HepG2 (cell line): Measurements from ENCODE around the gene ARCN1. TPM values are rescaled to one million over a fixed set of nuclear protein-coding genes. Genes with fewer than 3 reads are reported as not detected.

Experiments
- ATAD3A ChIP-seq: sonication (generic); formaldehyde crosslinking; IDR thresholded peaks from 2 replicates; pipeline ENCODE4 v1.4.0; 2020; ENCODE audit warnings: missing genetic modification reagents
- HES4 ChIP-seq: sonication (generic); formaldehyde crosslinking; IDR thresholded peaks from 2 replicates; pipeline ENCODE4 v1.9.0; 2021; ENCODE audit warnings: mild to moderate bottlenecking, missing genetic modification reagents, borderline replicate concordance
- HNRNPK ChIP-seq: fragments of 200-400 bp; formaldehyde crosslinking; IDR thresholded peaks from 2 replicates; pipeline ENCODE4 v1.6.1; 2018; ENCODE audit warnings: low read length, low read depth, moderate library complexity, mild to moderate bottlenecking; ENCODE audit not compliant: poor library complexity, severe bottlenecking
- NFKB2 ChIP-seq: sonication (generic); formaldehyde crosslinking; IDR thresholded peaks from 2 replicates; pipeline ENCODE4 v1.4.0; 2020; ENCODE audit warnings: missing genetic modification reagents, borderline replicate concordance
- NR1H2 ChIP-seq: sonication (generic); formaldehyde crosslinking; IDR thresholded peaks from 2 replicates; pipeline ENCODE4 v1.8.1; 2022; ENCODE audit warnings: low read depth, missing genetic modification reagents, borderline replicate concordance
- RBFOX2 ChIP-seq: fragments of 200-400 bp; formaldehyde crosslinking; IDR thresholded peaks from 2 replicates; pipeline ENCODE4 v1.6.1; 2017; ENCODE audit warnings: low read depth, mild to moderate bottlenecking, low read length
- RFX5 ChIP-seq: IDR thresholded peaks from 2 replicates; pipeline ENCODE4 v1.6.1; 2011; ENCODE audit warnings: low read depth, low read length, improper control_type of control experiment
- RXRA ChIP-seq: sonication (generic); formaldehyde crosslinking; IDR thresholded peaks from 2 replicates; pipeline ENCODE4 v1.5.1; 2020; ENCODE audit warnings: missing genetic modification reagents
- SP140L ChIP-seq: sonication (generic); formaldehyde crosslinking; IDR thresholded peaks from 2 replicates; pipeline ENCODE4 v1.4.0; 2020; ENCODE audit warnings: missing genetic modification reagents, borderline replicate concordance
- TBL1XR1 ChIP-seq: fragments of 150-350 bp; IDR thresholded peaks from 2 replicates; pipeline ENCODE4 v1.6.1; 2014; ENCODE audit warnings: borderline replicate concordance, low read length; ENCODE audit not compliant: partially characterized antibody
- TCF7 ChIP-seq: sonication (generic); IDR thresholded peaks from 2 replicates; pipeline ENCODE4 v1.6.1; 2016; ENCODE audit warnings: antibody characterized with exemption, low read depth
- TP53 ChIP-seq: sonication (generic); formaldehyde crosslinking; conservative IDR thresholded peaks from 2 replicates; pipeline ENCODE4 v1.4.0; 2020; ENCODE audit warnings: missing genetic modification reagents
- ZMAT5 ChIP-seq: sonication (generic); formaldehyde crosslinking; IDR thresholded peaks from 2 replicates; pipeline ENCODE4 v1.5.0; 2020; ENCODE audit warnings: mild to moderate bottlenecking, low read depth, missing genetic modification reagents, borderline replicate concordance
- ZNF549 ChIP-seq: sonication (generic); formaldehyde crosslinking; IDR thresholded peaks from 2 replicates; pipeline ENCODE4 v1.5.0; 2020; ENCODE audit warnings: missing genetic modification reagents
- ZNF563 ChIP-seq: sonication (generic); formaldehyde crosslinking; IDR thresholded peaks from 2 replicates; pipeline ENCODE4 v1.8.0; 2022; ENCODE audit warnings: mild to moderate bottlenecking, moderate library complexity, missing genetic modification reagents
- ZNF639 ChIP-seq: conservative IDR thresholded peaks from 2 replicates; pipeline ENCODE4 v1.6.1; 2018; ENCODE audit warnings: missing genetic modification reagents
- polyA plus RNA-seq, 8 experiments: library from polyadenylated mRNA; depleted of rRNA in 3 of 8; stranded (reverse) in 7 of 8; unstranded in 1 of 8; fragments of >200 nt; fragmentation: Illumina TruSeq in 4 of 8; extraction: Trizol in 4 of 8; gene quantifications; 2 replicates each; pipeline versions ENCODE4 v1.2.1 to v1.2.3, GENCODE V29; 2011 to 2016; ENCODE audit warnings: low read depth in 4 of 8, missing spikeins in 1 of 8, mixed read lengths in 1 of 8; ENCODE audit not compliant: insufficient read depth in 1 of 8
- total RNA-seq, 5 experiments: library from RNA; depleted of rRNA; stranded (reverse); fragments of >200 nt; fragmentation: Illumina TruSeq; extraction: Trizol; gene quantifications; 2 replicates each; pipeline ENCODE4 v1.2.3, GENCODE V29; 2016; ENCODE audit warnings: low read depth in 1 of 5
- TF ChIP-seq, protein P1 (sequence below): sonication (generic); formaldehyde crosslinking; IDR thresholded peaks from 2 replicates; pipeline ENCODE4 v1.5.0; 2020; ENCODE audit warnings: missing genetic modification reagents, mild to moderate bottlenecking, borderline replicate concordance
- TF ChIP-seq, protein P2 (sequence below): sonication (generic); formaldehyde crosslinking; IDR thresholded peaks from 2 replicates; pipeline ENCODE4 v1.9.0; 2021; ENCODE audit warnings: missing genetic modification reagents, borderline replicate concordance
- TF ChIP-seq, protein P3 (sequence below): IDR thresholded peaks from 2 replicates; pipeline ENCODE4 v1.6.1; 2016; ENCODE audit warnings: mild to moderate bottlenecking, missing biosample characterization, missing genetic modification reagents
- TF ChIP-seq, protein P4 (sequence below): sonication (generic); formaldehyde crosslinking; IDR thresholded peaks from 2 replicates; pipeline ENCODE4 v1.4.0; 2020; ENCODE audit warnings: missing genetic modification reagents, mild to moderate bottlenecking, borderline replicate concordance

ARCN1 gene
- total and polyA plus RNA-seq, 2 of the 13 experiments (the other 11 are each of a cell fraction or from before 2014, with no cell fraction given), result 148 to 200 TPM

DNA sequence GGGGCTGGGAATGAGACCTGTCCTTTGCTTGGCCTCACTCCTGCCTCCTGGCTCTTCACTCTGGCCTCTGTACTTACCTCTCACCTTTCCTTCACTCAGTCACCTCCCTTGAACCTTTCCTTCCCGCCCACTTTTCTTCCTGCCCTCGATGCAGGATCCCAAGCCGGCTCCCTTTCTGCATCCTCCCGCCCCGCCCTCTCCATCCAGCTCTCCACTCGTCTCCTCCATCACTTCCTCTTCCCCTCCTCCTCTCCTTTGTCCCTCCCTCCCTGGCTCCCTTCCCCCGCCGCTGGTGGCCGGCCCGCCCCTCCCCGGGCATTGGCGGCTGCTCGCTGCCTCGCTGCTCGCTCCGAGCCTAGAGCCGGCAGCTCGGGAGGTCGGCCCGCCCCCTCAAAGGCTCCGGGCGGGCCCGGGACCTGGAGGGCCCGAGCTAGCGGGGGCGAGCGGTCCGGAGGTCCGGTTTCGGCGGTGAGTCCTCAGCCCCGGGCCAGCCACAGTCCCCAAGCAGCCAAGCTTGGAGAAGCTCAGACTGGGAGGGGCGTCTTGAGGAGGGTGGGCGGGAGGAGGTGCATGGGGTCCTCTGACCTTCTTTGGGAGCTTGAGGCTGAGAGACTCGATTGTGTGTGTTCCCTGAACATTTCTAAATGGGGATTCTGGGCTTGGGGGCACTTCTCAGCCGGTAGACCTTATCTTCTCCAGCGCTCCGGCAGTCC is 49.0 kb downstream of the ARCN1 start (continued):
- TF ChIP-seq RXRA (CRISPR knock-in tag) (peak; percentile 32; the same call in 1 of the 2 replicates), RFX5 (no peak), ZNF563 (CRISPR knock-in tag) (no peak; the same call in 1 of the 2 replicates), HES4 (0 out of 2 replicates have a peak, but pooled peaks have one; percentile 37), SP140L (CRISPR knock-in tag) (no peak), RBFOX2 (peak; percentile 63), NFKB2 (CRISPR knock-in tag) (no peak), TCF7 (no peak), ZNF639 (no peak), ATAD3A (CRISPR knock-in tag) (no peak), HNRNPK (peak; percentile 93), ZNF549 (CRISPR knock-in tag) (no peak), NR1H2 (CRISPR knock-in tag) (no peak), TP53 (CRISPR knock-in tag) (no peak), ZMAT5 (CRISPR knock-in tag) (no peak), TBL1XR1 (no peak)
- TF ChIP-seq, protein P1, sequence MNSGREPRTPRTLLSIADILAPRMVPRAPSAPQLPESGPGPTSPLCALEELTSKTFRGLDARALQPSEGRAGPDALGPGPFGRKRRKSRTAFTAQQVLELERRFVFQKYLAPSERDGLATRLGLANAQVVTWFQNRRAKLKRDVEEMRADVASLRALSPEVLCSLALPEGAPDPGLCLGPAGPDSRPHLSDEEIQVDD, result no peak
- TF ChIP-seq, protein P2, sequence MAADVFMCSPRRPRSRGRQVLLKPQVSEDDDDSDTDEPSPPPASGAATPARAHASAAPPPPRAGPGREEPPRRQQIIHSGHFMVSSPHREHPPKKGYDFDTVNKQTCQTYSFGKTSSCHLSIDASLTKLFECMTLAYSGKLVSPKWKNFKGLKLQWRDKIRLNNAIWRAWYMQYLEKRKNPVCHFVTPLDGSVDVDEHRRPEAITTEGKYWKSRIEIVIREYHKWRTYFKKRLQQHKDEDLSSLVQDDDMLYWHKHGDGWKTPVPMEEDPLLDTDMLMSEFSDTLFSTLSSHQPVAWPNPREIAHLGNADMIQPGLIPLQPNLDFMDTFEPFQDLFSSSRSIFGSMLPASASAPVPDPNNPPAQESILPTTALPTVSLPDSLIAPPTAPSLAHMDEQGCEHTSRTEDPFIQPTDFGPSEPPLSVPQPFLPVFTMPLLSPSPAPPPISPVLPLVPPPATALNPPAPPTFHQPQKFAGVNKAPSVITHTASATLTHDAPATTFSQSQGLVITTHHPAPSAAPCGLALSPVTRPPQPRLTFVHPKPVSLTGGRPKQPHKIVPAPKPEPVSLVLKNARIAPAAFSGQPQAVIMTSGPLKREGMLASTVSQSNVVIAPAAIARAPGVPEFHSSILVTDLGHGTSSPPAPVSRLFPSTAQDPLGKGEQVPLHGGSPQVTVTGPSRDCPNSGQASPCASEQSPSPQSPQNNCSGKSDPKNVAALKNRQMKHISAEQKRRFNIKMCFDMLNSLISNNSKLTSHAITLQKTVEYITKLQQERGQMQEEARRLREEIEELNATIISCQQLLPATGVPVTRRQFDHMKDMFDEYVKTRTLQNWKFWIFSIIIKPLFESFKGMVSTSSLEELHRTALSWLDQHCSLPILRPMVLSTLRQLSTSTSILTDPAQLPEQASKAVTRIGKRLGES (CRISPR knock-in tag), result no peak
- TF ChIP-seq, protein P3, sequence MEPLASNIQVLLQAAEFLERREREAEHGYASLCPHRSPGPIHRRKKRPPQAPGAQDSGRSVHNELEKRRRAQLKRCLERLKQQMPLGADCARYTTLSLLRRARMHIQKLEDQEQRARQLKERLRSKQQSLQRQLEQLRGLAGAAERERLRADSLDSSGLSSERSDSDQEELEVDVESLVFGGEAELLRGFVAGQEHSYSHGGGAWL (CRISPR knock-in tag), result 0 out of 2 replicates have a peak, but pooled peaks have one; percentile 14
- TF ChIP-seq, protein P4, sequence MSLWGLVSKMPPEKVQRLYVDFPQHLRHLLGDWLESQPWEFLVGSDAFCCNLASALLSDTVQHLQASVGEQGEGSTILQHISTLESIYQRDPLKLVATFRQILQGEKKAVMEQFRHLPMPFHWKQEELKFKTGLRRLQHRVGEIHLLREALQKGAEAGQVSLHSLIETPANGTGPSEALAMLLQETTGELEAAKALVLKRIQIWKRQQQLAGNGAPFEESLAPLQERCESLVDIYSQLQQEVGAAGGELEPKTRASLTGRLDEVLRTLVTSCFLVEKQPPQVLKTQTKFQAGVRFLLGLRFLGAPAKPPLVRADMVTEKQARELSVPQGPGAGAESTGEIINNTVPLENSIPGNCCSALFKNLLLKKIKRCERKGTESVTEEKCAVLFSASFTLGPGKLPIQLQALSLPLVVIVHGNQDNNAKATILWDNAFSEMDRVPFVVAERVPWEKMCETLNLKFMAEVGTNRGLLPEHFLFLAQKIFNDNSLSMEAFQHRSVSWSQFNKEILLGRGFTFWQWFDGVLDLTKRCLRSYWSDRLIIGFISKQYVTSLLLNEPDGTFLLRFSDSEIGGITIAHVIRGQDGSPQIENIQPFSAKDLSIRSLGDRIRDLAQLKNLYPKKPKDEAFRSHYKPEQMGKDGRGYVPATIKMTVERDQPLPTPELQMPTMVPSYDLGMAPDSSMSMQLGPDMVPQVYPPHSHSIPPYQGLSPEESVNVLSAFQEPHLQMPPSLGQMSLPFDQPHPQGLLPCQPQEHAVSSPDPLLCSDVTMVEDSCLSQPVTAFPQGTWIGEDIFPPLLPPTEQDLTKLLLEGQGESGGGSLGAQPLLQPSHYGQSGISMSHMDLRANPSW (CRISPR knock-in tag), result no peak
